Esophagus muscularis mucosa (tissue), 4 donors: ENCODE measurements around the gene USP9X. TPM values are rescaled to one million over a fixed set of nuclear protein-coding genes. Genes with fewer than 3 reads are reported as not detected.

Experiments used
- DNase-seq: peaks from one replicate; pipeline ENCODE4 v3.0.0-alpha.2; 2017; ENCODE audit errors: extremely low spot score
- H3K27ac ChIP-seq, 4 donors: fragments of 200-600 bp; sonication (generic); replicated peaks in 1 of 4; 1 replicate in 3 of 4; 2 replicates in 1 of 4; pipeline ENCODE4 v1.5.1; 2016 to 2019; ENCODE audit warnings: mild to moderate bottlenecking in 1 of 4
- H3K27me3 ChIP-seq, 4 donors: fragments of 200-600 bp; sonication (generic); one replicate each; pipeline versions ENCODE4 v1.5.1 to v1.6.0; 2016 to 2019
- H3K36me3 ChIP-seq, 4 donors: fragments of 200-600 bp; sonication (generic); one replicate each; pipeline ENCODE4 v1.5.1; 2016 to 2019
- H3K4me1 ChIP-seq, 4 donors: fragments of 200-600 bp; sonication (generic); one replicate each; pipeline ENCODE4 v1.5.1; 2016 to 2019
- H3K4me3 ChIP-seq, 4 donors: fragments of 200-600 bp; sonication (generic); 1 replicate in 2 of 4; 2 replicates in 2 of 4; pipeline ENCODE4 v1.5.1; 2016 to 2019; ENCODE audit warnings: mild to moderate bottlenecking in 4 of 4, moderate library complexity in 1 of 4
- H3K9me3 ChIP-seq, 4 donors: fragments of 200-600 bp; sonication (generic); 1 replicate in 3 of 4; 2 replicates in 1 of 4; pipeline ENCODE4 v1.5.1; 2016 to 2019
- EP300 ChIP-seq: sonication (generic); formaldehyde crosslinking; IDR thresholded peaks from one replicate; pipeline ENCODE4 v1.6.1; 2017; ENCODE audit warnings: antibody characterized with exemption
- POLR2A ChIP-seq: fragments of 450-650 bp; IDR thresholded peaks from one replicate; pipeline ENCODE4 v1.6.1; 2017; ENCODE audit warnings: antibody characterized with exemption, moderate library complexity, mild to moderate bottlenecking, low read depth
- POLR2AphosphoS5 ChIP-seq, 2 donors: sonication (generic); formaldehyde crosslinking; IDR thresholded peaks; one replicate each; pipeline ENCODE4 v1.6.1; 2017; ENCODE audit warnings: antibody characterized with exemption in 2 of 2
- whole genome bisulfite sequencing: methylation state at CpG from one replicate; pipeline ENCODE4 v1.1.5; 2018; 5-methylcytosine and 5-hydroxymethylcytosine counted together
- intact Hi-C: fragments of 100-400 bp; cut with DNase I; formaldehyde crosslinking; loops from one replicate; pipeline ENCODE4 v1.15.1; 2023
- total RNA-seq, 4 donors: library from RNA; depleted of rRNA; stranded (reverse); fragments of >200 nt; gene quantifications; one replicate each; pipeline versions ENCODE4 v1.1.0 to v1.2.1, GENCODE V29; 2016
- TF ChIP-seq, protein P1 (sequence below), 3 experiments: fragments of 200-600 bp in 2 of 3; fragments of 450-650 bp in 1 of 3; sonication (generic) in 2 of 3; IDR thresholded peaks; one replicate each; pipeline ENCODE4 v1.5.1; 2017 to 2019; ENCODE audit warnings: antibody characterized with exemption in 3 of 3, mild to moderate bottlenecking in 2 of 3, moderate library complexity in 1 of 3

USP9X gene
- total RNA-seq: 100 to 1,000 TPM in 3 of 4 donors, 10 to 100 TPM in 1; 97.3 to 142 (median 113) TPM

GRCh38 chrX:41084893-41085511 lies at the start of gene USP9X:
USP9X (plus strand) TSS chrX:41085445; CDS start chrX:41123629, 38,184 bp downstream.
- H3K27me3 ChIP-seq: no peaks in the 10 kb centered on the region
- peak within 1 kb of the TSS; percentile 95 to 98 (median 97) for H3K27ac ChIP-seq
- peaks cover 3 to 32% (median 20%) of the 10 kb centered on the region in 4 donors for H3K4me1 ChIP-seq
- no peaks in the 10 kb centered on the region for H3K36me3 ChIP-seq
- no peaks in the 10 kb centered on the region for H3K9me3 ChIP-seq
- WGBS: 2% methylated on average over 7 of the region's 61 CpGs
- TF ChIP-seq, protein P1, sequence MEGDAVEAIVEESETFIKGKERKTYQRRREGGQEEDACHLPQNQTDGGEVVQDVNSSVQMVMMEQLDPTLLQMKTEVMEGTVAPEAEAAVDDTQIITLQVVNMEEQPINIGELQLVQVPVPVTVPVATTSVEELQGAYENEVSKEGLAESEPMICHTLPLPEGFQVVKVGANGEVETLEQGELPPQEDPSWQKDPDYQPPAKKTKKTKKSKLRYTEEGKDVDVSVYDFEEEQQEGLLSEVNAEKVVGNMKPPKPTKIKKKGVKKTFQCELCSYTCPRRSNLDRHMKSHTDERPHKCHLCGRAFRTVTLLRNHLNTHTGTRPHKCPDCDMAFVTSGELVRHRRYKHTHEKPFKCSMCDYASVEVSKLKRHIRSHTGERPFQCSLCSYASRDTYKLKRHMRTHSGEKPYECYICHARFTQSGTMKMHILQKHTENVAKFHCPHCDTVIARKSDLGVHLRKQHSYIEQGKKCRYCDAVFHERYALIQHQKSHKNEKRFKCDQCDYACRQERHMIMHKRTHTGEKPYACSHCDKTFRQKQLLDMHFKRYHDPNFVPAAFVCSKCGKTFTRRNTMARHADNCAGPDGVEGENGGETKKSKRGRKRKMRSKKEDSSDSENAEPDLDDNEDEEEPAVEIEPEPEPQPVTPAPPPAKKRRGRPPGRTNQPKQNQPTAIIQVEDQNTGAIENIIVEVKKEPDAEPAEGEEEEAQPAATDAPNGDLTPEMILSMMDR (IDR thresholded peaks at IDR 0.05): no peak
- TF ChIP-seq POLR2A: peak; percentile 42
- peak; percentile 72 to 88 for TF ChIP-seq POLR2AphosphoS5 (IDR thresholded peaks at IDR 0.05)
- H3K4me3 ChIP-seq: peak within 1 kb of the TSS; percentile 75 to 96 (median 88)
- intact Hi-C loops: loop anchor here (5.0 to 10.0 kb wide), 4 partner anchors 153 to 440 kb away; partner anchors contain the start of genes CXorf38, DDX3X and MED14
- peak; percentile 94 for DNase-seq

DNA sequence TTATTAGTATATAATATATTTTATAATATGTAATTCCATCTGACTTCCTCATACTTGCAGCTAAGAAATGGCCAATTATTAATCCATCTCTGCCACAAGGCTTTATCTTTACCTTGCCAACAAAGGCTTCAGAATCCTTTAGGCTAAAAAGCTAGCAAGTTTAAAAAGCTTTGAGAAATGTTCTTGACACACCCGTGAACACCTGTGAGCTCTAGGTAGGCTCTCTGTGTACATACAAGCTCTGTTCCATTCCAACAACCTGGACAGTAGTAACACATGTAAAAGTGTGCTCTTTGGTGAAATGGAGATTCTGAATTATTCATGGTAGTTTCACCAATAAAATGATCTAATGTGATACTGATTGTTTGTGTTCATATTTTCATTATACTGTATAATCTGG lies 49.7 kb upstream of the USP9X start:
- no peaks in the 10 kb centered on the region for H3K27me3 ChIP-seq
- DNase-seq: no peak
- H3K27ac ChIP-seq: no peak overlapping the region
- H3K4me1 ChIP-seq: no peaks in the 10 kb centered on the region
- intact Hi-C loops: no loop called here
- 85% methylated on average over 1 of the region's 1 CpG for WGBS
- no peaks in the 10 kb centered on the region for H3K36me3 ChIP-seq
- peaks cover 0 to 4% (median 0%) of the 10 kb centered on the region in 4 donors for H3K9me3 ChIP-seq
- no peak for TF ChIP-seq POLR2A
- TF ChIP-seq EP300: no peak
- TF ChIP-seq, protein P1 (IDR thresholded peaks at IDR 0.05): no peak
- TF ChIP-seq POLR2AphosphoS5 (IDR thresholded peaks at IDR 0.05): no peak
- H3K4me3 ChIP-seq: no peak overlapping the region

DNA sequence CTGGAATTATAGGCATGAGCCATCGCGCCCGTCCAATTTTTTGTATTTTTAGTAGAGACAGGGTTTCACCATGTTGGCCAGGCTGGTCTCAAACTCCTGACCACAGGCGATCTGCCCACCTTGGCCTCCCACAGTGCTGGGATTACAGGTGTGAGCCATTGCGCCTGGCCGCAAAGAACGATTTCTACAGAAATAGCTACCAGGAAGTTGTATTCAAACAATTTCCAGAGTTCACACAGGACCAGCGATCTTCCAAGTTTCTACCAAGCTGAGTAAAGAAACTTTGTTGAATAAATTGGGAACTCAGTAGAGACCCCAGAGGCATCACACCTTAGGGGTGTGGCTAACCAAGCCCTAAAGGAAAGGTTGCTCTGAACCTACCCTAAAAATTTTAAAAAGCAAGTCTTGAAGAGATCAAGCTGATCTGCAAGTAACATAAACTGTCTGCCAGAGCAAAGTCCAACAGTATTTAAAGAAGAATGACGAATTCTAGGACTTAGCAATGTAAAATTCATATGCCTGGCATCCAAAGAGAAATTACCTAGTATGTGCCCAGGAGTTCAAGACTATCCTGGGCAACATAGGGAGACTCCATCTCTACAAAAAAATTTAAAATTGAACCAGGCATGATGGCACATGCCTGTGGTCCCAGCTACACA lies 48.4 kb upstream of the USP9X start:
- no peak overlapping the region for H3K27ac ChIP-seq
- intact Hi-C loops: no loop called here
- 95% methylated on average over 9 of the region's 9 CpGs for WGBS
- no peak overlapping the region for H3K4me3 ChIP-seq
- H3K27me3 ChIP-seq: no peaks in the 10 kb centered on the region
- peaks cover 0 to 4% (median 0%) of the 10 kb centered on the region in 4 donors for H3K9me3 ChIP-seq
- H3K36me3 ChIP-seq: no peaks in the 10 kb centered on the region
- no peak for DNase-seq
- no peaks in the 10 kb centered on the region for H3K4me1 ChIP-seq
- TF ChIP-seq, protein P1 (IDR thresholded peaks at IDR 0.05): no peak
- TF ChIP-seq POLR2AphosphoS5 (IDR thresholded peaks at IDR 0.05) (no peak), POLR2A (no peak), EP300 (no peak)

DNA sequence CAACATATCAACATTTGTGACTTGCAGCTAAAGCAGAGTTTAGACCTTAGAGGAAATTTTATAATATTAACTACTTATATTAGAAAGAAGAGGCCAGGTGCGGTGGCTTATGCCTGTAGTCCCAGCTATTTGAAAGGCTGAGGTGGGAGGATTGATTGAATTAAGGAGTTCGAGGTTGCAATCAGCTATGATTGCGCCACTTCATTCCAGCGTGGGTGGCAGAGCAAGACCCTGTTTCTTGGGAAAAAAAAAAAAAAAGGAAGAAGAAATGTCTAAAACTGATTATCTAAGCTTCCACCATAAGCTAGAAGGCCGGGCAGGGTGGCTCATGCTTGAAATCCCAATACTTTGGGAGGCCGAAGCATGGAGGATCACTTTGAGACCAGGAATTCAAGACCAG lies 42.0 kb upstream of the USP9X start:
- no peak for TF ChIP-seq EP300
- TF ChIP-seq, protein P1 (IDR thresholded peaks at IDR 0.05): no peak
- TF ChIP-seq POLR2AphosphoS5 (IDR thresholded peaks at IDR 0.05): no peak
- TF ChIP-seq POLR2A: no peak
- no peak for DNase-seq
- Histone ChIP-seq H3K27ac (no peak overlapping the region), H3K36me3 (no peaks in the 10 kb centered on the region), H3K4me3 (no peak overlapping the region), H3K4me1 (peaks cover 0 to 8% (median 3%) of the 10 kb centered on the region in 4 donors), H3K27me3 (no peaks in the 10 kb centered on the region), H3K9me3 (no peaks in the 10 kb centered on the region)
- intact Hi-C loops: no loop called here
- 88% methylated on average over 6 of the region's 6 CpGs for WGBS
